Mesodermal cell (in vitro differentiated cells): ENCODE data around the gene NBPF9.
"Not testable (repeated sequence)": the region's sequence is repeated elsewhere in the genome, so short reads cannot be mapped to it uniquely, and the experiment has no call there.

Experiments
- H3K27ac ChIP-seq: 2 replicates; pipeline ENCODE4 v1.7.0; 2013; ENCODE audit warnings: mild to moderate bottlenecking, low read depth, low read length, moderate library complexity; ENCODE audit not compliant: severe bottlenecking
- H3K36me3 ChIP-seq: 2 replicates; pipeline ENCODE4 v1.7.1; 2013; ENCODE audit warnings: mild to moderate bottlenecking, low read length, moderate library complexity; ENCODE audit not compliant: control insufficient read depth, insufficient read depth
- H3K4me1 ChIP-seq: one replicate; pipeline ENCODE4 v1.7.1; 2013; ENCODE audit warnings: mild to moderate bottlenecking, low read length; ENCODE audit not compliant: insufficient read depth, control insufficient read depth, poor library complexity, severe bottlenecking
- H3K4me3 ChIP-seq: 2 replicates; pipeline ENCODE4 v1.7.0; 2013; ENCODE audit warnings: low read length, control low read depth, mild to moderate bottlenecking; ENCODE audit not compliant: insufficient read depth, poor library complexity, severe bottlenecking; ENCODE audit errors: extremely low read depth
- H3K9me3 ChIP-seq: 2 replicates; pipeline ENCODE4 v1.7.1; 2013; ENCODE audit warnings: mild to moderate bottlenecking, low read length, moderate library complexity; ENCODE audit not compliant: control insufficient read depth
- WGBS, 2 experiments: methylation state at CpG; one replicate each; pipeline ENCODE4 v1.1.5; 2013; ENCODE audit warnings: missing lambda C conversion rate in 2 of 2; ENCODE audit not compliant: insufficient coverage in 2 of 2; 5-methylcytosine and 5-hydroxymethylcytosine counted together

NBPF9 gene

DNA sequence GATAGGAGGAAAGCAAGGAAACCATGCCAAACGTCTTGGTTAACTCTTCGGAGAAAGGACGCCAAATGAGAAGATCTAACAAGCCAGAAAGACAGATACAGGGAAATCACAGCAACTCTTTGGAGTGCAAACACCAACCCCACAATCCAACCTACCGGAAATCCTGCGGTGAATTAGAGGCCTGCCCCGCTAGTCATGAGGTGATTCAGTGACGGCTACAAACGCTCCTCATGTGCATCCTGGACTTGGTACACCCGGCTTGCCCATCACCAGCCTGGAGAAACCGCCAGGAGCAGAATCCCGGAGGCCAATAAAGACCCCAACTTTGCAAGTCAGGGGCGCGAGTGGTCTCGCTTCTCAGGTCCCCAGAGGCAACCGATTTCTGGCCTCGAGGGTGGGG lies 777 bp downstream of the NBPF9 start:
- H3K4me1 ChIP-seq, H3K36me3 ChIP-seq, H3K27ac ChIP-seq, H3K9me3 ChIP-seq: not testable (repeated sequence)
- peak overlapping the region; percentile 16 for H3K4me3 ChIP-seq
- WGBS, 2 experiments, result no CpG with 5 or more reads among the region's 16 CpGs

DNA sequence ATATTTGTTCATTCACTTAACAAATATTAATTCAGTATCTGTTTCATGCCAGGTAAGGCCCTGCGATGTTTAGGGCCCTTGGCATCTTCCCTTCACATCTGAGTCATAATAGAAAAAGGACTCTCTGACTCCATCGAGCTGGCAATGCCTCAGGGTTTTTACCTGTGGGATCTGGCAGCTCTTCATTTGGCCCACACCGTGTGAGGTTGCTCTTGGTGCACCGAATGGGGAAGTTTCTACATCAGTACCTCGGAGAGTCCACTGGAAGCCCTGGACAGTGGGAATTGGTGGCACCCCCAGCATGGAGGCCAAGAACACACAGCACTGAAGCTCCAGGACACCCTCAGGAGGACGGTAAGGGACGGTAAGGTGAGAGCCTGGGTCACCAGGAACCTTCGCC lies 5.1 kb downstream of the NBPF9 start:
- not testable (repeated sequence) for H3K4me3 ChIP-seq, H3K36me3 ChIP-seq, H3K27ac ChIP-seq, H3K9me3 ChIP-seq, H3K4me1 ChIP-seq
- WGBS, 2 experiments, result no CpG with 5 or more reads among the region's 8 CpGs

DNA sequence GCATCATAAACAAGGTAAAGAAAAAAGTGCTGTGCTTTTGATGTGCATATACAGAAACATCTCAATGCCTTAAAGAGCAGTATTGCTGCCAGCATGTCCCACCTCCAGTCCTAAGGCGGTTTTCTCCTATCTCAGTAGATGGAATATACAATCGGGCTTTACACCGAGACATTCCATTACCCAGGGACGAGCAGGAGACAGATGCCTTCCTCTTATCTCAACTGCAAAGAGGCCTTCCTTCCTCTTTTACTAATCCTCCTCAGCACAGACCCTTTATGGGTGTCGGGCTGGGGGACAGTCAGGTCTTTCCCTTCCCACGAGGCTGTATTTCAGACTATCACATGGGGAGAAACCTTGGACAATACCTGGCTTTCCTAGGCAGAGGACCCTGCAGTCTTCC lies 10.2 kb downstream of the NBPF9 start:
- not testable (repeated sequence) for H3K9me3 ChIP-seq, H3K4me1 ChIP-seq, H3K27ac ChIP-seq, H3K36me3 ChIP-seq, H3K4me3 ChIP-seq
- WGBS, 2 experiments, result 20% methylated on average over 2 of the region's 6 CpGs; no CpG with 5 or more reads in 1 of the 2 experiments

DNA sequence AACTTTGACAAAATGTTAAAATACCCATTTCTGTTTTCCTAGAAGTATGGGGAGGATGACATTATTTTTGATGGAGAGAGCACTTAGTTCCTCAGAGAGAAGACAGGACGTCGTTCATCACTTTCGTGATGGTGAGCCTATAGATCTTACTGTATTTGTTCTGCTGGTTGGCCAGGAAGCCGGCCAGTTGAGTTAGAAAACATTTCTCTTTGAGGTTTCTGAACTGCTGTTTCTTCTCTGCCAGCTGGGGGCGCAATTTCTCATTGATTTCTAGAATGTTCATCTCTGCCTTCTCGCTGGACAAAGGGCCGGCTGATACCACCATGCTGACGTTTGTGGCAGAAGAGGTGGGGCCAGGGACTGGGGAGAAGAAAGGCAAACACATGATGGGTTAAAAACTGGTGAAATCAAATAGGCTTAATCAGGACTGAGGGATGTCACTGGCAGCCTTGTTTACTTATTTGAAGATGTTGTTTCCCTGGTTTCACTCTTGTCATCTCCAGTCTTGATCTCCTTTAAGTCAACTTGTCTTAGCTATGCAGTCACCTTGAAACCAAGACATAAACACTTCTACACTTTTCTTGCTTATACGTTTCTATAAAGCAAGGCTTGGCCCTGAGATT lies 27.7 kb downstream of the NBPF9 start:
- not testable (repeated sequence) for H3K4me3 ChIP-seq, H3K36me3 ChIP-seq, H3K27ac ChIP-seq, H3K9me3 ChIP-seq, H3K4me1 ChIP-seq
- WGBS, 2 experiments, result 88% methylated on average over 3 of the region's 9 CpGs; no CpG with 5 or more reads in 1 of the 2 experiments

DNA sequence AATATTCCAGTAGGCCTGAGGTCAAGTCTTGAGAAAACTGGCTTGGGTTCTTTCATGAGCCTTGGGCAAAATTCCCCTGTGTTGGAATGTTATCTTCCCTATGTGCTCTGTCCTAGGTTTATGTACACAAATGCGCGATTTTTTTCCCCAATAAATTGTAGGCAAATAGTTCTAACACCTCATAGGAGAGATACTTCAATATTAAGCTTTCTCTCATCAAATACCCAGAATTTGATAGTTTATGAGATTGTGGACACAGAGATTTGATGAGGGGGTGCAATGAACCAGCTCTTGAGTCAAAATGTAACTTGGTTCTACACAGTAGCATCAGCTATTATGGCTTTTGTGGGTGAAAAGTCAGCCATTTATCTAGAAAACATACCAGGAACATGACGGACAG lies 38.7 kb downstream of the NBPF9 start:
- H3K4me1 ChIP-seq, H3K9me3 ChIP-seq, H3K27ac ChIP-seq, H3K36me3 ChIP-seq, H3K4me3 ChIP-seq: not testable (repeated sequence)
- WGBS, 2 experiments, result 90% methylated on average over 2 of the region's 3 CpGs; no CpG with 5 or more reads in 1 of the 2 experiments

DNA sequence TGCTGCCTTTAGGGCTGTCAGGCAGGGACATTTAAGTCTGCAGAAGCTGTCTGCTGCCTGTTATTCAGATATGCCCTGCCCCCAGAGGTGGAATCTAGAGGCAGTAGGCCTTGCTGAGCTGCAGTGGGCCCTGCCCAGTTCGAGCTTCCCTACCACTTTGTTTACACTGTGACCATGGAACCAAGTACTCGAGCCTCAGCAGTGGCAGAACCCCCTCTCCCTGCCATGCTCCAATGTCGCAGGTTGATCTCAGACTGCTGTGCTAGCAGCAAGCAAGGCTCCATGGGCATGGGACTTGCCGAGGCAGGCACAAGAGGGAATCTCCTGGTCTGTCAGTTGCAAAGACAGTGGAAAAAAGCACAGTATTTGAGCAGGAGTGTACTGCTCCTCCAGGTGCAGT lies 60.3 kb downstream of the NBPF9 start:
- not testable (repeated sequence) for H3K27ac ChIP-seq, H3K4me3 ChIP-seq, H3K36me3 ChIP-seq

DNA sequence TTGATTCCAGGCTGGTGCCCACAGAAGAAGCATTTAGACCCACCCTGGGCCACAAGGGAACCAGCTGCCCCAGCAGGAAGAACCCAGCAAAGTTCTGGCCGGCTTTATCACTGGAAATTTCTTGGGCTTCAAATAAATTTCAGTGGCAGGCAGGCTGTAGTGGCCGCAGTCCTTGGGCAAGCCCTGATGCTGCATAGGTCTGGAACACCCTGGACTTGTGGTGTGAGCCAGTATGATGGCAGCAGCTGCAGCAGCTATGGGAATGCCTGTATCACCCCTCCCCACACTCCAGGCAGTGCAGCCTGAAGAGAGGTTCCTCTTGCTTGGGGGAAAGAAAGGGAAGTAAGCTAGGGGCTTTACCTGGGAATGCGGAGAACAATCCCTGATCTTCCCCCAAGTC lies 69.4 kb downstream of the NBPF9 start:
- WGBS, 2 experiments, result no CpG with 5 or more reads among the region's 3 CpGs

More for the DNA sequence above, 60.3 kb downstream of the NBPF9 start:
- H3K4me1 ChIP-seq, H3K9me3 ChIP-seq: not testable (repeated sequence)
- no CpG with 5 or more reads among the region's 4 CpGs for WGBS, 2 experiments

DNA sequence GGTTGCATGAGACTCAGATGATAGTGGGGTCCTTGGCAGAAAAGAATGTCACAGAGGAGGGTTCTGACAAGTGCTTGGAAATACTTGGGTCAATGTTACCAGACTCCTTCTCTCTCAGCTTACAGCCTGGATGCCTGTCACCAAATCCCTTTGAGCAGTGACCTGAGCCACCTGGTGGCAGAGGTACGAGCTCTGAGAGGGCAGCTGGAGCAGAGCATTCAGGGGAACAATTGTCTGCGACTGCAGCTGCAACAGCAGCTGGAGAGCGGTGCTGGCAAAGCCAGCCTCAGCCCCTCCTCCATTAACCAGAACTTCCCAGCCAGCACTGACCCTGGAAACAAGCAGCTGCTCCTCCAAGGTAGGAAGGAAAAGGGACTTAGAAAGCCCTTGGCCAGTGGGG lies 79.0 kb downstream of the NBPF9 start:
- no CpG with 5 or more reads among the region's 3 CpGs for WGBS, 2 experiments
- not testable (repeated sequence) for H3K36me3 ChIP-seq

More for the DNA sequence above, 69.4 kb downstream of the NBPF9 start:
- H3K4me3 ChIP-seq, H3K36me3 ChIP-seq, H3K4me1 ChIP-seq, H3K9me3 ChIP-seq, H3K27ac ChIP-seq: not testable (repeated sequence)

DNA sequence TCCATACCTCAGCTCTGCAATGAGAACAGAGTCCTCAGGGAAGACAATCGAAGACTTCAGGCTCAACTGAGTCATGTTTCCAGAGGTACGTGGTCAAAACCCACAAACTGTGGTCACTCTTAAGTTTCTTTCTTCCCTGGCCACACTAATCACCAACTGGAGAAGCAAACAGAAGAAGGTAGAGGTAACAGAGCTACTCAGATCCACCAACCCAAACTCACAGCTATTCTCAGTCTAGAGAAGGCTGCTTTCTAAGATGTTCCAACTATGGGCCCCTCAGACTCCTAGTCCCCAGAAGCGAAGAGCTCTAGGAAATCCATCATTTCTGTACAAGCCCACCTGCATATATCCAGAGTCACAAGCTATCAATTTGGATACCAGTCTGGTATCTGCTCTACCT lies 84.8 kb downstream of the NBPF9 start:
- not testable (repeated sequence) for H3K27ac ChIP-seq, H3K9me3 ChIP-seq, H3K4me3 ChIP-seq, H3K36me3 ChIP-seq, H3K4me1 ChIP-seq
- no CpG with 5 or more reads among the region's 3 CpGs for WGBS, 2 experiments

More for the DNA sequence above, 79.0 kb downstream of the NBPF9 start:
- H3K4me1 ChIP-seq, H3K27ac ChIP-seq, H3K9me3 ChIP-seq, H3K4me3 ChIP-seq: not testable (repeated sequence)

DNA sequence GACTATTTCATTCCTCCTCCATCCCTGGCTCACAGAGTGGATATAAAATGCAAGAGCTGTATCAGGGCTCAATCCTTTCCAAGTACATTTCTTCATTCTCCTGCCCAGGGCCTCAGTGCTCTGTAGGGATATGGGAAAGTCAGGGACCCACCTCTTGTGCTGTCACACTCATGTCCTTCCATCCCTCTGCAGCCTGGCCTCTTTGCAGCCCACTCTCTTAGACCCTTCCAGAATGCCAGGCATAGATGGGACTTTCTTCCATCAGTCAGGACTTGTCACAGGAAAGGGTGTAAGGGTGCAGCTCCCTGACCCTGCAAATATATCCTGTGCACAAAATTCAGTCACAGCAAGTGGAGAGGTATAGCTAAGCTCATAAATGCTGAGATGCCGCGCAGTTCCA lies 86.7 kb downstream of the NBPF9 start:
- H3K9me3 ChIP-seq, H3K36me3 ChIP-seq, H3K27ac ChIP-seq, H3K4me1 ChIP-seq, H3K4me3 ChIP-seq: not testable (repeated sequence)
- WGBS, 2 experiments, result no CpG with 5 or more reads among the region's 2 CpGs

DNA sequence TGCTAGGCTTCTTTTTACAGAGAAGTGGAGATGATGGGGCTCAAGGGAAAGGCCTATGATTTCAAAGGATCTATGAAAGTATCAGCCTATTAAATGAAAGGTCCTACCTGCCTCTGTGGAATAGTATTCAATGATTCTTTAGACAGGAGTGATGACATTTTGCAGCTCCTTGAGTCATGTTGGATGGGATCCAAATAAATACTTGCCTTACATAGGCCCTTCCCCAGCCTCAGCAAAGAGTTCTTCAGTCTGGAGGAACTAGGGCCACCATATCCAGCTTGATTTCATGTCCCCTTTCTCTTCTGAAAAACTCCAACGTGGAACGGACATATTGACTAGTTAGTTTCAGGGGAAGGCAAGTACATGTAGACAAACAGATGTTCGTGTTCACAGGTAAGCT lies 87.8 kb downstream of the NBPF9 start:
- H3K9me3 ChIP-seq, H3K4me1 ChIP-seq, H3K4me3 ChIP-seq, H3K27ac ChIP-seq, H3K36me3 ChIP-seq: not testable (repeated sequence)
- no CpG with 5 or more reads among the region's 3 CpGs for WGBS, 2 experiments
